Uterus (tissue), 4 donors: ENCODE results near the gene SPTLC3. TPM values are rescaled to one million over a fixed set of nuclear protein-coding genes. Genes with fewer than 3 reads are reported as not detected.

Source experiments
- DNase-seq, 2 donors: peaks; one replicate each; pipeline ENCODE4 v3.0.0-alpha.2; 2019 to 2020
- H3K27ac ChIP-seq, 2 donors: fragments of 200-600 bp; sonication (generic); 1 replicate in 1 of 2; 2 replicates in 1 of 2; pipeline ENCODE4 v1.5.1; 2016 to 2018
- H3K27me3 ChIP-seq, 2 donors: fragments of 200-600 bp; sonication (generic); one replicate each; pipeline ENCODE4 v1.5.1; 2018 to 2019; ENCODE audit warnings: control low read depth in 1 of 2
- H3K36me3 ChIP-seq, 2 donors: fragments of 200-600 bp; sonication (generic); one replicate each; pipeline ENCODE4 v1.5.1; 2019; ENCODE audit warnings: control low read depth in 1 of 2
- H3K4me1 ChIP-seq, 2 donors: fragments of 200-600 bp; sonication (generic); one replicate each; pipeline ENCODE4 v1.5.1; 2018 to 2019; ENCODE audit warnings: control low read depth in 1 of 2
- H3K4me3 ChIP-seq, 2 donors: fragments of 200-600 bp; sonication (generic); 1 replicate in 1 of 2; 2 replicates in 1 of 2; pipeline ENCODE4 v1.5.1; 2018 to 2019; ENCODE audit warnings: mild to moderate bottlenecking in 1 of 2
- H3K9me3 ChIP-seq, 2 donors: fragments of 200-600 bp; sonication (generic); one replicate each; pipeline ENCODE4 v1.5.1; 2019; ENCODE audit warnings: control low read depth in 1 of 2
- CTCF ChIP-seq, 4 experiments: fragments of 200-600 bp in 2 of 4; fragments of 450-650 bp in 2 of 4; sonication (generic) in 2 of 4; IDR thresholded peaks; one replicate each; pipeline ENCODE4 v1.5.1; 2016 to 2019; ENCODE audit warnings: antibody characterized with exemption in 4 of 4, mild to moderate bottlenecking in 2 of 4, moderate library complexity in 1 of 4
- POLR2A ChIP-seq, 2 donors: fragments of 450-650 bp; IDR thresholded peaks; one replicate each; pipeline ENCODE4 v1.6.1; 2016; ENCODE audit warnings: antibody characterized with exemption in 2 of 2, mild to moderate bottlenecking in 1 of 2, moderate library complexity in 1 of 2
- intact Hi-C: fragments of 100-400 bp; cut with DNase I; formaldehyde crosslinking; loops from one replicate; pipeline ENCODE4 v1.15.1; 2023; ENCODE audit warnings: low total_unique reads
- total RNA-seq, 4 donors: library from RNA; depleted of rRNA in 3 of 4; stranded (reverse); fragments of >200 nt in 3 of 4; gene quantifications; one replicate each; pipeline versions ENCODE4 v1.1.0 to v1.2.4, GENCODE V29; 2014 to 2023
- donor health status: DM: yes; HTN: yes; CAD: no.

Gene SPTLC3
- total RNA-seq, 4 donors from 2014 or later, result 0.51 to 23.9 (median 4.5) TPM

- Histone ChIP-seq H3K27ac (no peak overlapping the region), H3K4me3 (no peak overlapping the region), H3K9me3 (no peaks in the 10 kb centered on the region), H3K27me3 (no peaks in the 10 kb centered on the region), H3K4me1 (no peaks in the 10 kb centered on the region), H3K36me3 (no peaks in the 10 kb centered on the region)
- TF ChIP-seq CTCF (IDR thresholded peaks at IDR 0.05) (no peak), POLR2A (IDR thresholded peaks at IDR 0.05) (no peak)
- DNase-seq, result no peak
- intact Hi-C loops, result loop anchor here (10.0 kb wide), 1 partner anchor 419 kb away; no protein-coding TSS in a partner anchor
Observed at GRCh38 chr20:13125486-13125885, 116.7 kb downstream of the SPTLC3 start.

GRCh38 chr20:13128173-13128572 lies 119.4 kb downstream of the SPTLC3 start:
- no peaks in the 10 kb centered on the region for H3K4me1 ChIP-seq
- no peak for TF ChIP-seq POLR2A (IDR thresholded peaks at IDR 0.05)
- TF ChIP-seq CTCF (IDR thresholded peaks at IDR 0.05), result no peak
- no peak overlapping the region for H3K27ac ChIP-seq
- H3K27me3 ChIP-seq, result no peaks in the 10 kb centered on the region
- no peaks in the 10 kb centered on the region for H3K9me3 ChIP-seq
- H3K36me3 ChIP-seq, result no peaks in the 10 kb centered on the region
- intact Hi-C loops, result loop anchor here (10.0 kb wide), 1 partner anchor 417 kb away; no protein-coding TSS in a partner anchor
- H3K4me3 ChIP-seq, result no peak overlapping the region
- DNase-seq, result no peak

- no peak for DNase-seq
- Histone ChIP-seq H3K27me3 (no peaks in the 10 kb centered on the region), H3K4me3 (no peak overlapping the region), H3K9me3 (no peaks in the 10 kb centered on the region), H3K36me3 (no peaks in the 10 kb centered on the region), H3K4me1 (no peaks in the 10 kb centered on the region), H3K27ac (no peak overlapping the region)
- intact Hi-C loops, result no loop called here
- TF ChIP-seq CTCF (IDR thresholded peaks at IDR 0.05), result no peak
- TF ChIP-seq POLR2A (IDR thresholded peaks at IDR 0.05), result no peak
Observed at GRCh38 chr20:13130061-13130706, 121.4 kb downstream of the SPTLC3 start.

- DNase-seq, result no peak
- H3K4me3 ChIP-seq, result no peak overlapping the region
- no peaks in the 10 kb centered on the region for H3K4me1 ChIP-seq
- no peaks in the 10 kb centered on the region for H3K36me3 ChIP-seq
- no peaks in the 10 kb centered on the region for H3K27me3 ChIP-seq
- H3K27ac ChIP-seq, result no peak overlapping the region
- H3K9me3 ChIP-seq, result no peaks in the 10 kb centered on the region
- no peak for TF ChIP-seq CTCF (IDR thresholded peaks at IDR 0.05)
- no peak for TF ChIP-seq POLR2A (IDR thresholded peaks at IDR 0.05)
- intact Hi-C loops, result no loop called here
Observed at GRCh38 chr20:13130707-13131103, 121.9 kb downstream of the SPTLC3 start.

- no peak for DNase-seq
- Histone ChIP-seq H3K9me3 (no peaks in the 10 kb centered on the region), H3K4me1 (no peaks in the 10 kb centered on the region), H3K36me3 (no peaks in the 10 kb centered on the region), H3K27ac (no peak overlapping the region), H3K27me3 (no peaks in the 10 kb centered on the region), H3K4me3 (no peak overlapping the region)
- TF ChIP-seq CTCF (IDR thresholded peaks at IDR 0.05), result no peak
- no peak for TF ChIP-seq POLR2A (IDR thresholded peaks at IDR 0.05)
- intact Hi-C loops, result no loop called here
Observed at GRCh38 chr20:13131688-13132087, 122.9 kb downstream of the SPTLC3 start.
